Endothelial cell of umbilical vein (primary cell): Measurements from ENCODE around the gene IRAK1BP1. TPM values are rescaled to one million over a fixed set of nuclear protein-coding genes. Genes with fewer than 3 reads are reported as not detected.

ENCODE experiments used
- BruUV-seq: library from RNA; stranded (reverse); fragments of 400-500 nt; replicated peaks from 2 replicates; lab custom pipeline; 2021; lab: Mats Ljungman, UMichigan
- CTCF ChIA-PET: fragments of 300-600, 350-600 bp; sonication (Branson Sonifier 250); formaldehyde crosslinking; loops from one replicate; lab custom pipeline; 2021; ENCODE audit warnings: antibody characterized with exemption, inconsistent platforms; lab: Charles Lee
- POLR2A ChIA-PET: fragments of 300-600, 350-600 bp; sonication (Branson Sonifier 250); formaldehyde crosslinking; loops from one replicate; lab custom pipeline; 2021; ENCODE audit warnings: antibody characterized with exemption, inconsistent platforms; lab: Charles Lee
- DNase-seq: peaks from one replicate; pipeline ENCODE4 v3.0.0-alpha.2; 2011; ENCODE audit warnings: low read depth, low spot score
- FAIRE-seq: peaks from 2 replicates; lab custom pipeline; 2011; peaks lifted over from hg19 to GRCh38; lab: Jason Lieb, UNC
- H2AFZ ChIP-seq: 2 replicates; pipeline ENCODE4 v1.6.0; 2012; ENCODE audit warnings: low read depth, low read length, control low read depth, inconsistent platforms
- H3K27ac ChIP-seq: 2 replicates; pipeline ENCODE4 v1.5.1; 2011; ENCODE audit warnings: low read depth, mild to moderate bottlenecking, control low read depth, low read length, moderate library complexity; ENCODE audit not compliant: insufficient read depth
- H3K27me3 ChIP-seq, 2 experiments: 2 replicates each; pipeline versions ENCODE4 v1.6.0 to v1.6.1; 2011; ENCODE audit warnings: low read length in 2 of 2, mixed read lengths in 1 of 2; ENCODE audit not compliant: control insufficient read depth in 2 of 2, insufficient read depth in 2 of 2
- H3K36me3 ChIP-seq, 2 experiments: 2 replicates in 1 of 2; 3 replicates in 1 of 2; pipeline ENCODE4 v1.5.1; 2011; ENCODE audit warnings: low read length in 2 of 2, mild to moderate bottlenecking in 1 of 2, moderate library complexity in 1 of 2; ENCODE audit not compliant: control insufficient read depth in 2 of 2, insufficient read depth in 2 of 2; ENCODE audit errors: extremely low read depth in 1 of 2
- H3K4me1 ChIP-seq: 3 replicates; pipeline ENCODE4 v1.5.1; 2011; ENCODE audit warnings: mild to moderate bottlenecking, low read length; ENCODE audit not compliant: control insufficient read depth, insufficient read depth; ENCODE audit errors: extremely low read depth
- H3K4me2 ChIP-seq: 2 replicates; pipeline ENCODE4 v1.6.1; 2011; ENCODE audit warnings: low read length, control low read depth, mixed read lengths; ENCODE audit not compliant: insufficient read depth
- H3K4me3 ChIP-seq, 3 experiments: fragments of 200-600 bp in 1 of 3; sonication (generic), shearing (Covaris generic) in 1 of 3; replicated peaks in 1 of 3; 2 replicates each; pipeline ENCODE4 v1.5.1; 2011 to 2016; ENCODE audit warnings: control low read depth in 3 of 3, low read length in 3 of 3, mild to moderate bottlenecking in 2 of 3, inconsistent platforms in 1 of 3, low read depth in 1 of 3, moderate library complexity in 1 of 3; ENCODE audit not compliant: insufficient read depth in 1 of 3
- H3K79me2 ChIP-seq: 2 replicates; pipeline ENCODE4 v1.6.0; 2012; ENCODE audit warnings: low read length, inconsistent platforms; ENCODE audit not compliant: control insufficient read depth, insufficient read depth
- H3K9ac ChIP-seq: replicated peaks from 2 replicates; pipeline ENCODE3; 2011; ENCODE audit warnings: low read length, control low read depth; ENCODE audit not compliant: insufficient read depth; ENCODE audit errors: extremely low read depth
- H3K9me1 ChIP-seq: replicated peaks from 3 replicates; pipeline ENCODE4 v1.6.0; 2011; ENCODE audit warnings: mild to moderate bottlenecking, low read length; ENCODE audit not compliant: control insufficient read depth, insufficient read depth; ENCODE audit errors: extremely low read depth
- H3K9me3 ChIP-seq: replicated peaks from 2 replicates; pipeline ENCODE4 v1.5.1; 2012; ENCODE audit warnings: low read length, inconsistent platforms; ENCODE audit not compliant: control insufficient read depth, insufficient read depth
- H4K20me1 ChIP-seq: replicated peaks from 2 replicates; pipeline ENCODE3; 2011; ENCODE audit warnings: mild to moderate bottlenecking, low read length; ENCODE audit not compliant: control insufficient read depth, insufficient read depth; ENCODE audit errors: extremely low read depth
- CTCF ChIP-seq, 2 donors: IDR thresholded peaks; 1 replicate in 1 of 2; 2 replicates in 1 of 2; pipeline ENCODE4 v1.5.1; 2011; ENCODE audit warnings: low read length in 2 of 2, mild to moderate bottlenecking in 2 of 2, moderate library complexity in 2 of 2, control low read depth in 1 of 2, inconsistent platforms in 1 of 2, low read depth in 1 of 2; ENCODE audit not compliant: insufficient read depth in 1 of 2; ENCODE audit errors: extremely low read depth in 1 of 2
- EZH2 ChIP-seq: IDR thresholded peaks from 2 replicates; pipeline ENCODE4 v1.6.1; 2012; ENCODE audit warnings: borderline replicate concordance, low read depth, mild to moderate bottlenecking, moderate library complexity, low read length, inconsistent platforms; ENCODE audit not compliant: severe bottlenecking
- FOS ChIP-seq: IDR thresholded peaks from 2 replicates; pipeline ENCODE4 v1.6.1; 2011; ENCODE audit warnings: mild to moderate bottlenecking, low read length, moderate library complexity, borderline replicate concordance; ENCODE audit not compliant: insufficient read depth
- GATA2 ChIP-seq: IDR thresholded peaks from 2 replicates; pipeline ENCODE4 v1.7.0; 2011; ENCODE audit warnings: low read depth, mild to moderate bottlenecking, moderate library complexity, mixed read lengths, low read length; ENCODE audit not compliant: insufficient read length, insufficient read depth
- JUN ChIP-seq: IDR thresholded peaks from 2 replicates; pipeline ENCODE4 v1.6.1; 2011; ENCODE audit warnings: borderline replicate concordance, low read depth; ENCODE audit not compliant: insufficient read length, insufficient read depth
- MAX ChIP-seq: IDR thresholded peaks from 2 replicates; pipeline ENCODE4 v1.6.1; 2011; ENCODE audit not compliant: insufficient read depth, insufficient read length
- MYC ChIP-seq: IDR thresholded peaks from one replicate; pipeline ENCODE4 v1.6.1; 2011; ENCODE audit warnings: mild to moderate bottlenecking, low read depth, low read length
- POLR2A ChIP-seq: IDR thresholded peaks from 2 replicates; pipeline ENCODE4 v1.6.1; 2012; ENCODE audit warnings: low read depth, mild to moderate bottlenecking, control low read depth, low read length
- POLR2AphosphoS5 ChIP-seq: IDR thresholded peaks from 2 replicates; pipeline ENCODE4 v1.6.1; 2012; ENCODE audit warnings: low read depth, mild to moderate bottlenecking, control low read depth, low read length, moderate library complexity; ENCODE audit not compliant: insufficient read depth
- dilution Hi-C: fragments of 300-500 bp; cut with MboI; formaldehyde crosslinking; loops from one replicate; pipeline ENCODE4 v1.15.0; 2019; ENCODE audit warnings: low sequenced_read_pairs; ENCODE audit not compliant: extremely low pct_ligation_motif_present
- intact Hi-C: fragments of 100-400 bp; cut with micrococcal nuclease; formaldehyde crosslinking; loops from one replicate; pipeline ENCODE4 v1.10.0; 2022
- polyA plus RNA-seq, 4 experiments: library from polyadenylated mRNA; depleted of rRNA in 3 of 4; stranded (reverse) in 3 of 4; unstranded in 1 of 4; fragments of >200 nt; gene quantifications; 2 replicates each; pipeline versions ENCODE4 v1.2.1 to v1.2.3, GENCODE V29; 2011 to 2012; ENCODE audit warnings: missing spikeins in 1 of 4
- total RNA-seq: library from RNA; stranded (reverse); gene quantifications from 2 replicates; pipeline ENCODE4 v1.2.3, GENCODE V29; 2021

The IRAK1BP1 gene
- total and polyA plus RNA-seq, 2 donors (not counting 3 experiments of a cell fraction or from before 2014, with no cell fraction given): 1.8 to 3.0 TPM

- TF ChIP-seq CTCF (IDR thresholded peaks at IDR 0.05; ENCODE audit: extremely low read depth in 1 of 2, insufficient read depth in 1 of 2, low read depth in 1 of 2, low read length in 2 of 2) (no peak), MYC (no peak), MAX (no peak), POLR2AphosphoS5 (no peak), JUN (no peak), EZH2 (no peak), POLR2A (no peak), GATA2 (no peak), FOS (no peak)
- dilution Hi-C loops: no loop called here
These were observed 16.2 kb upstream of the IRAK1BP1 start for GRCh38 chr6:78851156-78851555.

More at GRCh38 chr6:78851156-78851555, 16.2 kb upstream of the IRAK1BP1 start:
- Histone ChIP-seq H3K9me3 (no peaks in the 10 kb centered on the region), H3K9me1 (no peaks in the 10 kb centered on the region), H3K4me3 (no peak overlapping the region), H3K79me2 (no peaks in the 10 kb centered on the region), H2AFZ (no peak overlapping the region), H3K4me1 (no peaks in the 10 kb centered on the region), H3K27me3 (no peaks in the 10 kb centered on the region), H3K36me3 (no peaks in the 10 kb centered on the region), H3K27ac (no peak overlapping the region), H3K4me2 (no peak overlapping the region), H4K20me1 (no peaks in the 10 kb centered on the region), H3K9ac (no peak overlapping the region)
- FAIRE-seq (no peak), DNase-seq (no peak)
- CTCF ChIA-PET: no interaction called here
- no TSS peak for BruUV-seq
- intact Hi-C loops: no loop called here
- POLR2A ChIA-PET: no interaction called here
